Spleen (tissue), 7 donors: ENCODE measurements around the gene AKT1.

Experiments
- POLR2AphosphoS5 ChIP-seq, 3 donors: sonication (generic); formaldehyde crosslinking; IDR thresholded peaks; one replicate each; pipeline ENCODE4 v1.5.1; 2017; ENCODE audit warnings: antibody characterized with exemption in 3 of 3
- TF ChIP-seq, protein P1 (sequence below), 11 experiments: fragments of 200-600 bp in 7 of 11; fragments of 450-650 bp in 4 of 11; sonication (generic) in 4 of 11; IDR thresholded peaks in 8 of 11; conservative IDR thresholded peaks in 3 of 11; 1 replicate in 7 of 11; 2 replicates in 4 of 11; pipeline versions ENCODE4 v1.4.0 to v1.8.0; 2016 to 2021; ENCODE audit warnings: antibody characterized with exemption in 11 of 11, inconsistent platforms in 4 of 11, mild to moderate bottlenecking in 1 of 11
- donor health status: DM: no; HTN: no; CAD: no; lungs with moderate emphysema.
- donor health status: DM: no; HTN: no; CAD: no.
- donor health status: DM: no; HTN: no; CAD: no.

DNA sequence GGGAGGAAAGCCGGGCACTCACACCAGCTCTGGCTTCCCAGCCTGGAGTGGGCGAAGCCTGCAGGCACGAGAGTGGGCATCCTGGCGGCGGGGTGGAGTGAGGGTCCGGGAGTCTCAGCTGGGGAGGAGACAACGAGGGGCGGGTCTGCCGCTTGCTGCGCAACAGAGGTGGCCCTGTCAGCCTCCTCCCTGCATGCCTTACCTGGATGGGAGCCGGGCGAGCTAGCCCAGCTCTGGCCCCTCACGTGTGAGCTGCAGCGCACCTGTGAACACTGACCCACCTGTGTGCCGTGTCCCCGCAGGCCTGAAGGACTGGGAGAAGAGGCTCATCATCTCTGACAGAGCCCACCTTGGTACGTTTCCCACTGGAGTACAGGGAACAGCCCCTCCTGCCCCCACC, 56.5 kb downstream of the AKT1 start:
- no peak for TF ChIP-seq POLR2AphosphoS5 (IDR thresholded peaks at IDR 0.05)
- TF ChIP-seq, protein P1, sequence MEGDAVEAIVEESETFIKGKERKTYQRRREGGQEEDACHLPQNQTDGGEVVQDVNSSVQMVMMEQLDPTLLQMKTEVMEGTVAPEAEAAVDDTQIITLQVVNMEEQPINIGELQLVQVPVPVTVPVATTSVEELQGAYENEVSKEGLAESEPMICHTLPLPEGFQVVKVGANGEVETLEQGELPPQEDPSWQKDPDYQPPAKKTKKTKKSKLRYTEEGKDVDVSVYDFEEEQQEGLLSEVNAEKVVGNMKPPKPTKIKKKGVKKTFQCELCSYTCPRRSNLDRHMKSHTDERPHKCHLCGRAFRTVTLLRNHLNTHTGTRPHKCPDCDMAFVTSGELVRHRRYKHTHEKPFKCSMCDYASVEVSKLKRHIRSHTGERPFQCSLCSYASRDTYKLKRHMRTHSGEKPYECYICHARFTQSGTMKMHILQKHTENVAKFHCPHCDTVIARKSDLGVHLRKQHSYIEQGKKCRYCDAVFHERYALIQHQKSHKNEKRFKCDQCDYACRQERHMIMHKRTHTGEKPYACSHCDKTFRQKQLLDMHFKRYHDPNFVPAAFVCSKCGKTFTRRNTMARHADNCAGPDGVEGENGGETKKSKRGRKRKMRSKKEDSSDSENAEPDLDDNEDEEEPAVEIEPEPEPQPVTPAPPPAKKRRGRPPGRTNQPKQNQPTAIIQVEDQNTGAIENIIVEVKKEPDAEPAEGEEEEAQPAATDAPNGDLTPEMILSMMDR (IDR thresholded peaks at IDR 0.05 in 8 of 11, conservative IDR thresholded peaks at IDR 0.05 in 3 of 11): no peak
